ENCODE measurements around the gene DENND1A.

GRCh38 chr9:123335986-123336329, 594.0 kb downstream of the DENND1A start:
- TF ChIP-seq, protein P1, sequence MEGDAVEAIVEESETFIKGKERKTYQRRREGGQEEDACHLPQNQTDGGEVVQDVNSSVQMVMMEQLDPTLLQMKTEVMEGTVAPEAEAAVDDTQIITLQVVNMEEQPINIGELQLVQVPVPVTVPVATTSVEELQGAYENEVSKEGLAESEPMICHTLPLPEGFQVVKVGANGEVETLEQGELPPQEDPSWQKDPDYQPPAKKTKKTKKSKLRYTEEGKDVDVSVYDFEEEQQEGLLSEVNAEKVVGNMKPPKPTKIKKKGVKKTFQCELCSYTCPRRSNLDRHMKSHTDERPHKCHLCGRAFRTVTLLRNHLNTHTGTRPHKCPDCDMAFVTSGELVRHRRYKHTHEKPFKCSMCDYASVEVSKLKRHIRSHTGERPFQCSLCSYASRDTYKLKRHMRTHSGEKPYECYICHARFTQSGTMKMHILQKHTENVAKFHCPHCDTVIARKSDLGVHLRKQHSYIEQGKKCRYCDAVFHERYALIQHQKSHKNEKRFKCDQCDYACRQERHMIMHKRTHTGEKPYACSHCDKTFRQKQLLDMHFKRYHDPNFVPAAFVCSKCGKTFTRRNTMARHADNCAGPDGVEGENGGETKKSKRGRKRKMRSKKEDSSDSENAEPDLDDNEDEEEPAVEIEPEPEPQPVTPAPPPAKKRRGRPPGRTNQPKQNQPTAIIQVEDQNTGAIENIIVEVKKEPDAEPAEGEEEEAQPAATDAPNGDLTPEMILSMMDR (IDR thresholded peaks at IDR 0.05) = no peak
- TF ChIP-seq FOSL2 (IDR thresholded peaks at IDR 0.05) (no peak), FOSL2 (CRISPR knock-in tag; IDR thresholded peaks at IDR 0.05) (no peak)
